Gastrocnemius medialis (tissue), 4 donors: ENCODE measurements around the gene BLOC1S4. TPM values are rescaled to one million over a fixed set of nuclear protein-coding genes. Genes with fewer than 3 reads are reported as not detected.

Source experiments
- ATAC-seq, 2 donors: fragments of 150-250 bp; one replicate each; pipeline ENCODE4 v1.9.1; 2016
- DNase-seq, 2 donors: peaks; one replicate each; pipeline ENCODE4 v3.0.0-alpha.2; 2019
- H3K27ac ChIP-seq, 4 donors: fragments of 200-600 bp; sonication (generic); 1 replicate in 1 of 4; 2 replicates in 3 of 4; pipeline ENCODE4 v1.5.1; 2016 to 2018; ENCODE audit warnings: mild to moderate bottlenecking in 2 of 4, moderate library complexity in 1 of 4
- H3K27me3 ChIP-seq, 3 donors: fragments of 200-600 bp; sonication (generic) in 2 of 3; 1 replicate in 1 of 3; 2 replicates in 2 of 3; pipeline versions ENCODE4 v1.5.1 to v1.6.0; 2016 to 2019; ENCODE audit warnings: mild to moderate bottlenecking in 1 of 3, moderate library complexity in 1 of 3
- H3K36me3 ChIP-seq, 2 donors: fragments of 200-600 bp; sonication (generic) in 1 of 2; one replicate each; pipeline ENCODE4 v1.5.1; 2017 to 2018
- H3K4me1 ChIP-seq, 2 donors: fragments of 200-600 bp; sonication (generic) in 1 of 2; one replicate each; pipeline ENCODE4 v1.5.1; 2016 to 2017; ENCODE audit warnings: mild to moderate bottlenecking in 2 of 2
- H3K4me3 ChIP-seq, 4 donors: fragments of 200-600 bp; sonication (generic) in 3 of 4; 1 replicate in 1 of 4; 2 replicates in 3 of 4; pipeline ENCODE4 v1.5.1; 2016 to 2019; ENCODE audit warnings: mild to moderate bottlenecking in 2 of 4
- H3K9me3 ChIP-seq, 3 donors: fragments of 200-600 bp; sonication (generic) in 2 of 3; 1 replicate in 1 of 3; 2 replicates in 2 of 3; pipeline ENCODE4 v1.5.1; 2016 to 2019
- POLR2A ChIP-seq, 2 donors: fragments of 450-650 bp; IDR thresholded peaks; one replicate each; pipeline ENCODE4 v1.6.1; 2017; ENCODE audit warnings: antibody characterized with exemption in 2 of 2, mild to moderate bottlenecking in 2 of 2, moderate library complexity in 2 of 2
- in situ Hi-C, 4 donors: fragments of 200-750 bp; cut with MboI; loops; one replicate each; pipeline versions ENCODE4 v1.15.0 to v1.8.0; 2017; ENCODE audit warnings: low sequenced_read_pairs in 4 of 4
- intact Hi-C: fragments of 100-400 bp; cut with DNase I; formaldehyde crosslinking; loops from one replicate; pipeline ENCODE4 v1.15.1; 2023; ENCODE audit warnings: low total_unique reads
- total RNA-seq, 4 donors: library from RNA; depleted of rRNA; stranded (reverse); fragments of >200 nt; gene quantifications; one replicate each; pipeline versions ENCODE4 v1.1.0 to v1.2.3, GENCODE V29; 2016
- TF ChIP-seq, protein P1 (sequence below), 5 experiments: fragments of 450-650 bp in 3 of 5; fragments of 200-600 bp in 2 of 5; sonication (generic) in 2 of 5; IDR thresholded peaks in 4 of 5; conservative IDR thresholded peaks in 1 of 5; 1 replicate in 4 of 5; 2 replicates in 1 of 5; pipeline ENCODE4 v1.5.1; 2016 to 2019; ENCODE audit warnings: antibody characterized with exemption in 5 of 5, mild to moderate bottlenecking in 3 of 5, moderate library complexity in 3 of 5

Gene BLOC1S4
- total RNA-seq, 4 donors from 2014 or later, result 15.7 to 25.7 (median 22.3) TPM

DNA sequence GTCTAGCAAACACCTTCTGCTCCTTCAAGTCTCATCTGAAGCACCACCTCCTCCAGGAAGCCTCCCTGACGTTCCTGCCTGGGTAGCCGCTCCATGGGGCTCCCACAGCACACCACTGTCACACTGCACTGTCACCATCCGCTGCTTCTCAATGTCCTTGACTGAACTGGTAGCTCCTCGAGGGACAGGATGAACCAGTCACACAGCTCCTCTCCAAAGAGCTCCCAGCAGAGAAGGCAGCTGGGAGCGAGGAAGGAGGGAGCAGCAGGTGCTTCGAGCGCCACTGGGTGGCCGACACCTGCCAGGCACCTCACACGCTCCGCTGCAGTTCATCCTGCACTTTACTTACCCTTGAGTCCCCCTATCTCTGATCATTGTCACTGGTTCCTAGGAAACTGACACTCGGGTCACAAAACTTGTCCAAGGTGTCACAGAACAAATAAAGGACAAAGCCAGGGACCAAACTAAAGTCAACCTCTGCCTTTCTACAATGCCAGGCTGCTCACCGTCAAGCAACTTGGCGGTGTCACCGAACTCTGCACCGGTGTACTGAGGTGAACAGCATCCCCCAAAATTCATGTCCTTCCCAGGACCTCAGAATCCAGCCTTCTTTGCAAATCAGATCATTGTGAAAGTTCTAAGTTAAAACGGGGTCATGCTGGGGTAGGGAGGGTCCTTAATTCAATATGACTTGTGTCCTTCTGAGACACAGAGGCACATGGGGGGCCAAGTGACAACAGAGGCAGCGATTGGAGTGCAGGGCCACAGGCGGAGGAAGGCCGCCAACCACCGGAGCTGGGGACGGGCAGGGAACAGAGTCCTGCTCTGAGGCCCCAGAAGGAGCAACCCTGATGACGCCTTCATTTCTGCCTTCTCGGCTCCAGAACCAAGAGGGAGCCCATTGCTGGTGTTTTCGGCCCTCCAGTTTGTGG is 27.8 kb upstream of the BLOC1S4 start:
- TF ChIP-seq, protein P1, sequence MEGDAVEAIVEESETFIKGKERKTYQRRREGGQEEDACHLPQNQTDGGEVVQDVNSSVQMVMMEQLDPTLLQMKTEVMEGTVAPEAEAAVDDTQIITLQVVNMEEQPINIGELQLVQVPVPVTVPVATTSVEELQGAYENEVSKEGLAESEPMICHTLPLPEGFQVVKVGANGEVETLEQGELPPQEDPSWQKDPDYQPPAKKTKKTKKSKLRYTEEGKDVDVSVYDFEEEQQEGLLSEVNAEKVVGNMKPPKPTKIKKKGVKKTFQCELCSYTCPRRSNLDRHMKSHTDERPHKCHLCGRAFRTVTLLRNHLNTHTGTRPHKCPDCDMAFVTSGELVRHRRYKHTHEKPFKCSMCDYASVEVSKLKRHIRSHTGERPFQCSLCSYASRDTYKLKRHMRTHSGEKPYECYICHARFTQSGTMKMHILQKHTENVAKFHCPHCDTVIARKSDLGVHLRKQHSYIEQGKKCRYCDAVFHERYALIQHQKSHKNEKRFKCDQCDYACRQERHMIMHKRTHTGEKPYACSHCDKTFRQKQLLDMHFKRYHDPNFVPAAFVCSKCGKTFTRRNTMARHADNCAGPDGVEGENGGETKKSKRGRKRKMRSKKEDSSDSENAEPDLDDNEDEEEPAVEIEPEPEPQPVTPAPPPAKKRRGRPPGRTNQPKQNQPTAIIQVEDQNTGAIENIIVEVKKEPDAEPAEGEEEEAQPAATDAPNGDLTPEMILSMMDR (IDR thresholded peaks at IDR 0.05 in 4 of 5, conservative IDR thresholded peaks at IDR 0.05 in 1 of 5), result no peak
- TF ChIP-seq POLR2A (IDR thresholded peaks at IDR 0.05), result no peak
- Histone ChIP-seq H3K27ac (no peak overlapping the region), H3K4me1 (no peaks in the 10 kb centered on the region), H3K36me3 (no peaks in the 10 kb centered on the region), H3K9me3 (no peaks in the 10 kb centered on the region), H3K27me3 (no peaks in the 10 kb centered on the region), H3K4me3 (no peak overlapping the region)
- no peak for ATAC-seq
- in situ Hi-C loops, result no loop called here
- no peak for DNase-seq
- intact Hi-C loops, result no loop called here

DNA sequence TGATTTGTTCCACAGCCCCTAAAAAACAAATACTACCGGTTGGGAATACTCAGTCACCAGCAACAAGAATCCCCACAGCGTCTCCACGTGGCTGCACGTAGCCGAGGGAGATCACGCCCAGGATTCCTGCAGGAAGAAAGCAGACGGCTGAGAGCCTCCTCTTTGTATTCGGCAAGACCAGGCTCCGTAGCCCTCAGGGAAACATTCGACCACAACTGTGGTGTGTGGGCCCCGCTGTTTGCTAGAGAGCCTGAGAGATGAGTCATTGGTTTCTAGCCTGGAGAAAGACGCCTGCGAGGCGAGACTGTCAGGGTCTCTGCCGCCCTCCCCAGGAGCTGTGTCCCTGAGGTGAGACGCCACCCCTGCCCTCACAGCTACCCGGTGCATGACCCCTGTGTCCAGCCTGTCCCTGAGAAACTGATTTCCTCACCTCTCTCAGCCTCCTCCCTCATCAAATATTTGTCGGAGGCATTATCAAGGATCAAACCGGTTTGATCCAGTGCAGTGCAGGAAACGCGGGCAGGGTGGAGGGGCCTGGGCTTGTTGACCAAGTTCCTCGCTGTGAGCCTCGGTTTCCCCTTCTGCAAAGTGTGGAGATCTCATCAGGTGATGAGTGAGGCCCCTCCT is 27.0 kb upstream of the BLOC1S4 start:
- no peak for DNase-seq
- in situ Hi-C loops, result no loop called here

DNA sequence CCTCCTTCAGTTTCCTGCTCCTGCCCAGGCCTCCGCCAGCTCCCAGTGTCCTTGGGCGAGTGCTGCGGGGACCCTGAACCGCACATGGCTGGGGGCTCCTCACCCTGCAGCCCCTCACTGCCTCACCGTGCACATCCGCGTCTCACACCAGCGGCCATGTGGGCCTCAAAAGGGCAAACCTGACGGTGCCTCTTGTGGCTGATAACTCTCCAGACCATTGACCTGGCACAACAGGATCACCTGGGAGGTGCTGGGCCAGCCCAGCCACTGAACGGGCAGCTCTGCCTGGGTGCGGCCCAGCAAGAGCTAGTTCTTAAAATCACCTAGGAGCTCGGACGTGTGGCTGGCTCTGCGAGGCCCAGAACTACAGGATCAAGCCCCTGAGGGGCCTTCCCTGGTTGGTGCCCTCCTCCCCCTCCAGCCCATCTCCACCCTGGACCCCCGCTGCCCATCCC is 26.4 kb upstream of the BLOC1S4 start:
- Histone ChIP-seq H3K9me3 (no peaks in the 10 kb centered on the region), H3K4me1 (no peaks in the 10 kb centered on the region), H3K36me3 (no peaks in the 10 kb centered on the region), H3K27me3 (no peaks in the 10 kb centered on the region), H3K27ac (no peak overlapping the region), H3K4me3 (no peak overlapping the region)
- DNase-seq, result no peak
- intact Hi-C loops, result no loop called here
- no peak for TF ChIP-seq POLR2A (IDR thresholded peaks at IDR 0.05)
- TF ChIP-seq, protein P1 (IDR thresholded peaks at IDR 0.05 in 4 of 5, conservative IDR thresholded peaks at IDR 0.05 in 1 of 5), result no peak
- in situ Hi-C loops, result no loop called here
- ATAC-seq, result no peak

More for the DNA sequence above, 27.0 kb upstream of the BLOC1S4 start:
- intact Hi-C loops, result no loop called here
- Histone ChIP-seq H3K4me3 (no peak overlapping the region), H3K27me3 (no peaks in the 10 kb centered on the region), H3K4me1 (no peaks in the 10 kb centered on the region), H3K36me3 (no peaks in the 10 kb centered on the region), H3K27ac (no peak overlapping the region), H3K9me3 (no peaks in the 10 kb centered on the region)
- ATAC-seq, result no peak
- TF ChIP-seq POLR2A (IDR thresholded peaks at IDR 0.05), result no peak
- TF ChIP-seq, protein P1 (IDR thresholded peaks at IDR 0.05 in 4 of 5, conservative IDR thresholded peaks at IDR 0.05 in 1 of 5), result no peak

DNA sequence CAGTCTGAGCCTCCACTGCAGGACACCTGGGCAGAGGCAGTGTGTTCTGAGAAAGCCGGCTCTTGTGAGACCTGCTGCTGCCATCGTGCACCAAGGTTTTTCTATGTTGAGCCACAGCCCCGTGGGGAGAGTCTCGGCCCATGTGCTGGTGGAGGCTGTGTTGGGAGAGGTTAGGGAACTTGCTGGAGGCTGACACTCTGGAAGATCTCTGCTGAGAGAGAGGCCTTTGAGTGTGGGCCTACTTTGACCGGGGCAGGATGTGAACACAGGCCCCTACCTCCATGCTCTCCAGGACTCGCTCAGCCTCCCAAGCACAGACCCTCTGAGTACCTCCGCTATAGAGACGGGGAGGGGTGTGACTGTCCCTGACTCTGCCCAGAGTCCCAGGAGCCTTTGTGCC is 23.6 kb upstream of the BLOC1S4 start:
- no peak for DNase-seq
- Histone ChIP-seq H3K4me1 (peaks cover 0 to 7% of the 10 kb centered on the region in 2 donors), H3K36me3 (no peaks in the 10 kb centered on the region), H3K4me3 (no peak overlapping the region), H3K27me3 (no peaks in the 10 kb centered on the region), H3K27ac (no peak overlapping the region), H3K9me3 (no peaks in the 10 kb centered on the region)
- in situ Hi-C loops, result no loop called here
- ATAC-seq, result no peak
- TF ChIP-seq, protein P1 (IDR thresholded peaks at IDR 0.05 in 4 of 5, conservative IDR thresholded peaks at IDR 0.05 in 1 of 5), result no peak
- TF ChIP-seq POLR2A (IDR thresholded peaks at IDR 0.05), result no peak
- intact Hi-C loops, result no loop called here
